ENCODE data around the gene BEND7.
"Not testable (repeated sequence)": the region's sequence is repeated elsewhere in the genome, so short reads cannot be mapped to it uniquely, and the experiment has no call there.

The BEND7 gene

GRCh38 chr10:13528875-13529713 lies at the start of gene BEND7:
BEND7 (minus strand) TSS chr10:13529014; CDS start chr10:13528533, 481 bp downstream.
- DNase-seq (ENCODE audit: low spot score), result peak; percentile 86

- DNase-seq (ENCODE audit: low spot score), result no peak
These were observed 45.1 kb upstream of the BEND7 start for GRCh38 chr10:13573960-13574359.

GRCh38 chr10:13571541-13571940 lies 42.7 kb upstream of the BEND7 start:
- no peak for DNase-seq (ENCODE audit: low spot score)

- no peak for DNase-seq (ENCODE audit: low spot score)
These were observed 38.2 kb upstream of the BEND7 start for GRCh38 chr10:13567030-13567429.

- no peak for DNase-seq (ENCODE audit: low spot score)
These were observed 35.8 kb upstream of the BEND7 start for GRCh38 chr10:13564576-13564975.

- DNase-seq (ENCODE audit: low spot score), result no peak
These were observed 34.9 kb upstream of the BEND7 start for GRCh38 chr10:13563481-13564445.

GRCh38 chr10:13560597-13560996 lies 31.8 kb upstream of the BEND7 start:
- DNase-seq (ENCODE audit: low spot score), result no peak

- DNase-seq (ENCODE audit: low spot score), result no peak
These were observed 30.4 kb upstream of the BEND7 start for GRCh38 chr10:13559124-13559700.

GRCh38 chr10:13555884-13556510 lies 27.2 kb upstream of the BEND7 start:
- DNase-seq (ENCODE audit: low spot score), result no peak

- no peak for DNase-seq (ENCODE audit: low spot score)
These were observed 22.0 kb upstream of the BEND7 start for GRCh38 chr10:13550802-13551201.

- no peak for DNase-seq (ENCODE audit: low spot score)
These were observed 13.7 kb upstream of the BEND7 start for GRCh38 chr10:13542533-13542932.

GRCh38 chr10:13537985-13538384 lies 9.2 kb upstream of the BEND7 start:
- not testable (repeated sequence) for DNase-seq (ENCODE audit: low spot score)

GRCh38 chr10:13536674-13537366 lies 8.0 kb upstream of the BEND7 start:
- peak; percentile 58 for DNase-seq (ENCODE audit: low spot score)

- DNase-seq (ENCODE audit: low spot score), result no peak
These were observed 6.5 kb upstream of the BEND7 start for GRCh38 chr10:13535346-13535745.

GRCh38 chr10:13529714-13529973 lies 830 bp upstream of the BEND7 start:
- DNase-seq (ENCODE audit: low spot score), result no peak

GRCh38 chr10:13528123-13528874 lies 515 bp downstream of the BEND7 start:
- DNase-seq (ENCODE audit: low spot score), result peak; percentile 42

- DNase-seq (ENCODE audit: low spot score), result no peak
These were observed 1.0 kb downstream of the BEND7 start for GRCh38 chr10:13527864-13528122.

- peak; percentile 63 for DNase-seq (ENCODE audit: low spot score)
These were observed 1.6 kb downstream of the BEND7 start for GRCh38 chr10:13526948-13527863.

GRCh38 chr10:13525663-13526062 lies 3.2 kb downstream of the BEND7 start:
- no peak for DNase-seq (ENCODE audit: low spot score)

- no peak for DNase-seq (ENCODE audit: low spot score)
These were observed 7.8 kb downstream of the BEND7 start for GRCh38 chr10:13521026-13521425.

All from HuH-7.5 (cell line).